Fibroblast of skin of back (primary cell): ENCODE data around the gene ZNF540. TPM values are rescaled to one million over a fixed set of nuclear protein-coding genes. Genes with fewer than 3 reads are reported as not detected.
"Not testable (repeated sequence)": the region's sequence is repeated elsewhere in the genome, so short reads cannot be mapped to it uniquely, and the experiment has no call there.

ENCODE experiments used
- DNase-seq: peaks from one replicate; pipeline ENCODE4 v3.0.0-alpha.2; 2013
- polyA plus RNA-seq, 2 experiments: library from polyadenylated mRNA; unstranded; fragments of 120-200 nt; gene quantifications; one replicate each; pipeline ENCODE4 v1.2.1, GENCODE V29; 2013; ENCODE audit not compliant: insufficient read length in 2 of 2

ZNF540 gene
- polyA plus RNA-seq (2013, experiment 1 of 2; ENCODE audit: insufficient read length), result 0.43 TPM
- polyA plus RNA-seq (2013, experiment 2 of 2; ENCODE audit: insufficient read length), result 1.0 TPM

DNA sequence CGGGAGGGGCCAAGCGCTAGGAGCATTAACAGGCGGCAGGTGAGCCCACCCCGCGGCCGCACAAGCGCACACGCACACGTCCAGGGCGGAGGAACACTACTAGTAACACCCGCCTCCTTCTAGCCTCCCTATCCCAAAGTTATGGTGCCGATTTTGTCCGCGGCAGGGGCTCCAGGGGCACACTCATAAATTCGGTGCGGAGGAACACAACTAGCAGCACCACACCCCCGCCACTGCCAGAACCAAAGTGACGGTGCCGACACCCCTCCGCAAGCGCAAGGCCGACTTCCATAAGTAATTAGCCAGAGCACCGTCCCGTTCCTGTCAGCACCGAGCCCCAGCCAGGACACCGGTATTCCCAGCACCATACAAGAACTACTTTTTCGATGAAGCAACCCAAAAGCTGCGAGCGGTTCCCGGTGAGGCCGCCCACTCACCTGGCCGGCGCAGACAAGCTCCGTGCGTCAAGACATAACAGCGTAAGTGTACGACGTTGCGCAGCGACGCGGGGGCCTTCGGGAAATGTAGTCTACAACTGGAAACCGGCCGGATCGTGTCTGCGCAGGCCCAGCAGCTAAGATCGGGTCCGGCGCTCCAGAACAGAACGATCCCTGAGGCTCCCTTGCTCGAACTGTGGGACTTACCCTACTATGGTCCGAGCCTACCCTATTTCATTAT is at the start of gene ZNF540, which contains the start of gene ZNF571:
Gene ZNF540, plus strand, starts transcription at position 573 of the 678 bp plus-strand sequence. CDS start 3,572 bp downstream, outside the sequence.
Gene ZNF571, minus strand, starts transcription at position 489 of the 678 bp plus-strand sequence. CDS start 8,116 bp downstream, outside the sequence.
- peak; percentile 88 for DNase-seq

DNA sequence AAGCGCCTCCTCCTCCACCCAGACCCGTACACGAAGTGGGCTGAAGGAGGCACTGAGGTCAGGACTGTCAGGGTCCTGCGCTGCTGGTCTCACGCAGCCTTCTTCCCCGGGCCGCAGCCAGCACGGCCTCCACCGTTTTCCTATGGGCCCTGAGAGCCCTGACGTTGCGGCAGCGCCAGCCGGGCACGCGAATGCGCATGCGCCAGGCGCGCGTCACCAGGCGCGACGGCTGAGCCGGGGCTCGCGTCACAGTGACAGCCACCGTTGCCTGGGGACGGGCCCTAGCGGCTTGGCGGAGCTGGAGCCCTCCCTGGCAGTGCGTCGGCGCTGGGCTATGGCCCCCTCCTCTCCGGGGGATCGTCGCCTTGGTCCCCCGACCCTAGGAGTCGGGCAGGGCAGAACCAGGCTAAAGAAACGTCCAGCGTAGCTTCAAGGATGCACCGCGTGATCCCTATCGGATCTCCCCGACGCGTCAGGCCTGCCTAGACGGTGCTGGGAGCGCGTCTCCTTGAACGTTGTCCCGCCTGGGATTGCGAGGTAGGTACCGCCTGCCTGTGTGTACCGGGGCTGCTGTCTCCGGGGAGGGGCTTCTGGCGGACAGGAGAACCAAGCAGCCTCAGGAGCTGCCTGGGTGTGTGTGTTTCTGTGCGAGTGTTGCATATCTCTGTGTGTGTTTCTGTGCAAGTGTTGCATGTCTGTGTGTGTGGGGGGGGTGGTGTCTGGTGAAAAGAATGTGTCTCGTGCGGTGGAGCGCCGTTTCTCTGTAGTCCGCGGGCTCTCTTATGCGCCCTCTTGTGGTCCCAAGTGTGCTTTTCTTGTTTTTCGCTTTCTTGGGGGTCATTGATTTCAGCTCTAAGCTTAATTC is 43.3 kb upstream of the ZNF540 start:
- peak; percentile 77 for DNase-seq

DNA sequence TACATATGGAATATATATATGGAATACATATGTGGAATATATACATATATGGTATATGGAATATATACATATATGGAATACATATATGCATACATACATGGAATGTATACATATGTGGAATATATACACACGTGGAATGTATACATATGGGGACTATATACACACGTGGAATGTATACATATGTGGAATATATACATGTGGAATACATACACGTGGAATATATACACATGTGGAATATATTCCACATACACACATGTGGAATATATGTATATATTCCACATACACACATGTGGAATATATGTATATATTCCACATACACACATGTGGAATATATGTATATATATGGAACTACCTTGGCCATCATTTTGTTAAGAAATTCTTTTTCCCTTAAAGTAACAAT is 31.2 kb upstream of the ZNF540 start:
- DNase-seq, result no peak

DNA sequence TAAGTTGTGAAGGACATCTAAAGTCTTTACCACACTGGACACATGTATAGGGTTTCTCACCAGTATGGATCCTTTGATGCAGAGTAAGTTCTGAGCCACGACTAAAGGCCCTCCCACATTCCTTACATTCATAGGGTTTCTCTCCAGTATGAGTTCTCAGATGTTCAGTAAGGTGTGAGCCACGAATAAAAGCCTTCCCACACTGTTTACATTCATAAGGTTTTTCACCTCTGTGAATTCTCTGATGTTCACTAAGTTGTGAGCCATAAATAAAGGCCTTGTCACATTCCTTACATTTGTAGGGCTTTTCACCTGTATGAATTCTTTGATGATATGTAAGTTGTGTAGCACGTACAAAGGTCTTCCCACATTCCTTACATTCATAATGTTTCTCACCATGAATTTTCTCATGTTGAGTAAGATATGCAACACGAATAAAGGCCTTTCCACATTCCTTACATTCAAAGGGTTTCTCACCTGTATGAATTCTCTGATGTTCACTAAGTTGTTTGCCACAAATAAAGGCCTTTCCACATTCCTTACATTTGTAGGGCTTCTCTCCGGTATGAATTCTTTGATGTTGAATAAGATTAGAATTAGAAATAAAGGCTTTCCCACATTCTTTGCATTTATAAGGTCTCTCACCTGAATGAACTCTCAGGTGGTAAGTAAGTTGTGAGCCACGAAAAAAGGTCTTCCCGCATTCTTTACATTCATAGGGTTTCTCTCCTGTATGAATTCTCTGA is 29.9 kb upstream of the ZNF540 start:
- DNase-seq, result no peak

- DNase-seq, result no peak
Measured at GRCh38 chr19:37565370-37565669, 29.4 kb upstream of the ZNF540 start.

GRCh38 chr19:37572203-37572602 is 22.5 kb upstream of the ZNF540 start:
- peak; percentile 31 for DNase-seq

- no peak for DNase-seq
Measured at GRCh38 chr19:37583340-37583739, 11.3 kb upstream of the ZNF540 start.

GRCh38 chr19:37593996-37594303 is 726 bp upstream of the ZNF540 start:
- no peak for DNase-seq

GRCh38 chr19:37594982-37595382 is 306 bp downstream of the ZNF540 start:
- DNase-seq, result no peak

DNA sequence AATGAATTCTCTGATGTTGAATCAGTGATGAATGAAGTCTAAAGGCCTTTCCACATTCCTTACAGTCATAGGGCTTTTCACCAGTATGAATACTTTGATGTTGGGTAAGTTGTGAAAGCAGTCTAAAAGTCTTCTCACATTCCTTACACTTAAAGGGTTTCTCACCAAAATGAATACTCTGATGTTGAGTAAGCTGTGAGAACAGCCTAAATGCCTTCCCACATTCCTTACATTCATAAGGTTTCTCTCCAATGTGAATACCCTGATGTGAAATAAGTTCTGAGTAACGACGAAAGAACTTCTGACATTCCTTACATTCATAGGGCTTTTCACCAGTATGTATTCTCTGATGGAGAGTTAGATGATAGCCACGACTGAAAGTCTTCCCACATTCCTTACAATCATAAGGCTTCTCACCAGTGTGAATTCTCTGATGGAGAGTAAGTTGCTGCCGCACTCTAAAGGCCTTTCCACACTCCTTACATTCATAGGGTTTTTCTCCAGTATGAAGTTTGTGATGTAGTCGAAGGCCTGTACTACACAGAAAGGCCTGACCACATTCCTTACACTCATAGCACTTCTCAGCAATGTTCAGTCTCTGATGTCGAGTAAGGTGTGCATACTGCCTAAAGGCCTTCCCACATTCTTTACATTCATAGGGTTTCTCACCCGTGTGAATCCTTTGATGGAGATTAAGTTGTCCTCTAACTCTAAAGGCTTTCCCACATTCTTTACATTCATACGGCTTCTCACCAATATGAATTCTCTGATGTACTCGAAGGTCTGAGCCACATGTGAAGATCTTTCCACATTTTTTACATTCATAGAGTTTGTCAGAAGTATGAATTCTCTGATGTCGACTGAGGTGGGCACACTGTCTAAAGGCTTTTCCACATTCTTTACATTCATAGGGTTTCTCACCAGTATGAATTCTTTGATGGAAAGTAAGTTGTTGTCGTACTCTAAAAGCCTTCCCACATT is 40.7 kb downstream of the ZNF540 start:
- peak; percentile 16 for DNase-seq

- no peak for DNase-seq
Measured at GRCh38 chr19:37654118-37654517, 59.4 kb downstream of the ZNF540 start.

- peak; percentile 57 for DNase-seq
Measured at GRCh38 chr19:37654629-37655300, 60.1 kb downstream of the ZNF540 start.

DNA sequence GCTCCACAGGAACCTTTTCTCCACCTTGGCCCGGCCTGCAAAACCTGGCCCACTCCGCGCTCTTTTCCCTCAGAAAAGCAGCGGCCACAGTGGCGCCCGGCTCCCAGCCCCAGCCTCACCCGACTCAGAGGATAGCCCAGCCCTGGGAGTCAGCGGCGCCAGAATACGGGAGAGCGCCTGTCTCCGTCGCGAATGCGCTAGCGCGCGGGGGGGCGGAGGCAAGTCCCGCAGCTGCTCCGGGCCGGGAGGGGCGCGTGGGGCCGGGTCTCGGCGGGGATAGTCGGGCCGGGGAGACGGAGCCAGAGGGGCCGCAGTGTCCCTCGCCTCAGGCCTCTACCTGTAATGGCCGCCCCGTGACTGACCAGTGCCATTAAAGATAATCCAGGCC is 60.6 kb downstream of the ZNF540 start, which contains the start of gene ZFP30:
Gene ZFP30, minus strand, starts transcription at position 165 of the 388 bp plus-strand sequence. CDS start 7,643 bp downstream, outside the sequence.
- peak; percentile 85 for DNase-seq

- peak; percentile 77 for DNase-seq
Measured at GRCh38 chr19:37655689-37656371, 61.2 kb downstream of the ZNF540 start.

DNA sequence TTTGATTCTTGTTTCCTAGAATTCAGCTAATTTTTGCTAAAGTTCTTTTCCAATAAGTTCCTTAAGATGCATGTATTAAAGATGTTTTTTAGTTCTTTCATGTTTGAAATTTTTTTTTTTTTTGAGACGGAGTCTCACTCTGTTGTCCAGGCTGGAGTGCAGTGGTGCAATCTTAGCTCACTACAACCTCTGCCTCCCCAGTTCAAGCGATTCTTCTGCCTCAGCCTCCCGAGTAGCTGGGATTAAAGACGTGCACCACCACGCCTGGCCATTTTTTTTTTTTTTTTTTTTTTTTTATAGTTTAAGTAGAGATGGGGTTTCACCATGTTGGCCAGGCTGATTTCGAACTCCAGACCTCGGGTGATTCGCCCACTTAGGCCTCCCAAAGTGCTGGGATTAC is 62.5 kb downstream of the ZNF540 start:
- not testable (repeated sequence) for DNase-seq
